DMS153 treated with DMSO at 0.1 percent for 48 hours (cell line): ENCODE measurements around the gene CHCHD10.
"Not testable (repeated sequence)": the region's sequence is repeated elsewhere in the genome, so short reads cannot be mapped to it uniquely, and the experiment has no call there.

ENCODE experiments used
- DNase-seq: peaks from one replicate; lab custom pipeline; 2025; ENCODE audit not compliant: unreplicated experiment; lab: John Stamatoyannopoulos, UW

Gene CHCHD10

GRCh38 chr22:23751441-23751996 lies 16.3 kb downstream of the CHCHD10 start:
- DNase-seq, result no peak

DNA sequence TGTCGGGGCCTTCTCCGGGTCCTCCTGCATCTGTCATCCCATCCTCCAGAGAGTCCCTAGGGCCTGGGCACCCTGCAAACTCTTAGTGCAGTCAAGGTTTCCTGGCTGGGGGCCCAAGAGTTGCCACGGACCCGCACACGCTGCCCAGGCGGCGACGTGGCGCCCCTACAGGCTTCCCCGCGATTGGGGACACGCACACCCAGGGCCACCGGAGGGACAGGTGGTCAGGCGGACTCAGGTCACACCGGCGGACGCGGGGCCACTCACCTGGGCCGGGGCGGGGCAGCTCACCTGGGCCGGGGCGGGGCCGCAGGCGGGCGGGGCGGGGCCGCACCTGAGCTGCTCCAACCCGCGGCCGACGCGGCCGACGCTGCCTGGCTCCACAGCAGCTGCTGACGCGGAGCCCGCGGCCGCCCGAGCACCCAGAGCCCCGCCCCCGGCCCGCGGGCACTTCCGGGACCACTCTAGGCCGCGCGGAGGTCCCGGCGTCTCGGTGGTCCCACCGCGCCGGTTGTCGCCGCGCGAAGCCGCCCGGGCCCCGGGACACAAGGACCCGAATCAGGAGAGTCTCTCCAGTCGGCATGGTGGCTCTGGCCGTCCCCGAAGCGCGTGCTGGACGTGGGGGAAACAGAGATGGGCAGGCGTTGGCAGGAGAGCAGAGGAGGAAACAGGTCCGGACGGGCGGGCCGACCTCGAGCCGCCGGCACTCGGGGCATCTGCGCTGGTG lies 16.9 kb downstream of the CHCHD10 start, which contains the start of gene ZNF70:
Gene ZNF70 (minus strand): TSS at position 399 of the 727 bp plus-strand sequence. CDS start 5,972 bp downstream, outside the sequence.
- DNase-seq, result peak; percentile 68

- no peak for DNase-seq
Measured at GRCh38 chr22:23750367-23750713, 17.4 kb downstream of the CHCHD10 start.

DNA sequence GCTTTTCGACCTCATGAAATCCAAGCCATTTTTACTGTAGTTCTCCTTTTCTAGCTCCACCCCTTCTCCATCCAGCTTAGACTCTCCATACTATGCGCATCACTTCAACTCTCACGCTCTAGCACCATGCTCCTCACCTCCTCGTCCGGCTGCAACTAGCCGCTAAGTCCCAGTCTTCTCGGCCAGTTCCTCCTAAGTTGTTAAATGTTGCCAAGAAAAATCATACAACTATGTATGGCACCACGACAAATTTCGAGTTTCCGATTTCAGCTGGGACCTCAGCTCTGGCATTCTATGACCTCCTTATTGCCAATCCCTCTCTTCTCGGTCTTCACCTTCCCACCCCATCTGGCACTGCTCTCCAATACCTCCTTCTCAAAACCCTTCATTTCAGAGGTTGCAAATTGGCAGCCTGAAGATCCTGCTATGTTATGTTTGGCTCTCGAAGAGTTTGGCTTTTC lies 17.9 kb downstream of the CHCHD10 start:
- no peak for DNase-seq

GRCh38 chr22:23745791-23746190 lies 22.0 kb downstream of the CHCHD10 start:
- no peak for DNase-seq

- no peak for DNase-seq
Measured at GRCh38 chr22:23744485-23744884, 23.3 kb downstream of the CHCHD10 start.

GRCh38 chr22:23744001-23744400 lies 23.8 kb downstream of the CHCHD10 start:
- DNase-seq, result no peak

GRCh38 chr22:23743303-23743705 lies 24.5 kb downstream of the CHCHD10 start:
- DNase-seq, result no peak

GRCh38 chr22:23742505-23743264 lies 25.1 kb downstream of the CHCHD10 start:
- no peak for DNase-seq

GRCh38 chr22:23737696-23738095 lies 30.1 kb downstream of the CHCHD10 start:
- DNase-seq, result no peak

GRCh38 chr22:23728108-23728507 lies 39.7 kb downstream of the CHCHD10 start:
- not testable (repeated sequence) for DNase-seq

GRCh38 chr22:23722724-23723123 lies 45.0 kb downstream of the CHCHD10 start:
- no peak for DNase-seq

GRCh38 chr22:23722160-23722559 lies 45.6 kb downstream of the CHCHD10 start:
- DNase-seq, result no peak

DNA sequence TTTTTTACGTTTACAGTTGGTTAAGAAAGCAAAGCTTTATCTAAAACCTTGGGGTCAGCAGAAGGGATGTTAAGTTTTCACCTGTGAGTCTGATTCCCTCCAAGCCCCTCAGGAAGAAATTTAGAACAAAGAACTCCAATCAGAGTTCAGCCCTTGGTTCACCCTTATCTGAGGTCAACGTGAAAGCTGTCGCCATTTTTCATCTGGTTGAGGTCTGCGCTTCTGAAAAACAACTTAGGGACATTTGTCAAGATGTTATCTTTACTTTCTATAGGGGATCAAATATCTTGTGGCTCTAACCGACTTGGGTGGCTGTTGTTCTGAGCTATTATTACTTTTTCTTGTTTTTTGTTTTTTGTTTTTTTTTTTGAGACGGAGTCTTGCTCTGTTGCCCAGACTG lies 46.9 kb downstream of the CHCHD10 start:
- DNase-seq, result no peak

DNA sequence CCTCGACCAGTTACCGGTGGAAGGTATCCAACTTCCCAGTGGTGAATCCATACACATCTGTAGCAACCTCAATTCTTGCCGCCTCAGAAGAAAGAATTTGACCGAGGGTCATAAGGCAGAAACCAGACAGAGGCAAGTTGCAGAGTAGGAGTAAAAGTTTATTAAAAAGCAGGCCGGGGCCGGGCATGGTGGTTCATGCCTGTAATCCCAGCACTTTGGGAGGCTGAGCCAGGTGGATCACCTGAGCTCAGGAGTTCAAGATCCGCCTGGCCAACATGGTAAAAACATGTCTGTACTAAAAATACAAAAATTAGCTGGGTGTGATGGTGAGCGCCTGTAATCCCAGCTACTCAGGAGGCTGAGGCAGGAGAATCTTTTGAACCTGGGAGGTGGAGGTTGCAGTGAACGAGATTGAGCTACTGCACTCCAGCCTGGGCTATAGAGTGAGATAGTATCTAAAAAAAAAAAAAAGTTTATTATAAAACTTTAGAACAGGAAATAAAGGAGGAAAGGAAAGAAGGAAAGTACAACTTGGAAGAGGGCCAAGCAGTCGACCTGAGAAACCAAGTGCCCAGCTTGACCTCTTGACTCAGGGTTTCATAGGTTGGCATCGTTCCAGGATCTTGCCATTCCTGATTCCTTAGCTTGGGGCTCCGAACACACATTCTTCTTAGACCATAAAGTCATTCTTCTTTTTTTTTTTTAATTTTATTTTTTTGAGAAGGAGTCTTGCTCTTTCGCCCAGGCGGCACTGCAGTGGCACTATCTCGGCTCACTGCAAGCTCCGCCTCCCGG lies 49.2 kb downstream of the CHCHD10 start:
- no peak for DNase-seq

- DNase-seq, result peak; percentile 44
Measured at GRCh38 chr22:23716811-23717801, 50.7 kb downstream of the CHCHD10 start.
